Loucy (cell line): ENCODE measurements around the gene ENTPD1.
"Not testable (repeated sequence)": the region's sequence is repeated elsewhere in the genome, so short reads cannot be mapped to it uniquely, and the experiment has no call there.

Source experiments
- H2AFZ ChIP-seq: fragments of 200-600 bp; sonication (generic); 2 replicates; pipeline ENCODE4 v1.6.0; 2016; ENCODE audit warnings: antibody characterized with exemption, mild to moderate bottlenecking, low read length, moderate library complexity
- H3F3A ChIP-seq: fragments of 200-600 bp; 2 replicates; pipeline ENCODE4 v1.6.0; 2016; ENCODE audit warnings: antibody characterized with exemption, low read depth, mild to moderate bottlenecking
- H3K27me3 ChIP-seq: fragments of 200-600 bp; sonication (generic); 2 replicates; pipeline ENCODE4 v1.6.1; 2014; ENCODE audit warnings: low read length, mild to moderate bottlenecking; ENCODE audit not compliant: insufficient read depth, poor library complexity, severe bottlenecking
- H3K36me3 ChIP-seq: fragments of 200-600 bp; sonication (generic); 2 replicates; pipeline ENCODE4 v1.6.1; 2016; ENCODE audit warnings: low read length; ENCODE audit not compliant: insufficient read depth
- H3K4me1 ChIP-seq: fragments of 200-600 bp; sonication (generic); 2 replicates; pipeline ENCODE4 v1.5.1; 2014; ENCODE audit warnings: low read length, mild to moderate bottlenecking; ENCODE audit not compliant: insufficient read depth, poor library complexity, severe bottlenecking
- H3K4me2 ChIP-seq: fragments of 200-600 bp; sonication (generic); 2 replicates; pipeline ENCODE4 v1.6.0; 2014; ENCODE audit warnings: antibody characterized with exemption, low read length, low read depth, mild to moderate bottlenecking; ENCODE audit not compliant: poor library complexity, severe bottlenecking
- H3K4me3 ChIP-seq: fragments of 200-600 bp; sonication (generic); 2 replicates; pipeline ENCODE4 v1.5.1; 2014; ENCODE audit warnings: low read length, mild to moderate bottlenecking, mixed read lengths; ENCODE audit not compliant: poor library complexity, severe bottlenecking
- H3K79me2 ChIP-seq: fragments of 200-600 bp; sonication (generic); 2 replicates; pipeline ENCODE4 v1.6.1; 2014; ENCODE audit warnings: low read length; ENCODE audit not compliant: insufficient read depth
- H3K9ac ChIP-seq: fragments of 200-600 bp; sonication (generic); 2 replicates; pipeline ENCODE4 v1.6.0; 2014; ENCODE audit warnings: mild to moderate bottlenecking, low read depth, low read length, moderate library complexity; ENCODE audit not compliant: poor library complexity, severe bottlenecking
- H3K9me2 ChIP-seq: fragments of 200-600 bp; sonication (generic); replicated peaks from 2 replicates; pipeline ENCODE4 v1.6.1; 2016; ENCODE audit warnings: low read depth, low read length, mixed read lengths
- H3K9me3 ChIP-seq: fragments of 200-600 bp; sonication (generic); 2 replicates; pipeline ENCODE4 v1.6.1; 2014; ENCODE audit warnings: mild to moderate bottlenecking, antibody characterized with exemption, low read length, low read depth; ENCODE audit not compliant: insufficient read depth
- H4K20me1 ChIP-seq: fragments of 200-600 bp; sonication (generic); 2 replicates; pipeline ENCODE4 v1.6.0; 2014; ENCODE audit warnings: antibody characterized with exemption, low read length, mild to moderate bottlenecking; ENCODE audit not compliant: insufficient read depth, poor library complexity, severe bottlenecking
- CTCF ChIP-seq: fragments of 200-600 bp; sonication (generic); conservative IDR thresholded peaks from 2 replicates; pipeline ENCODE4 v1.5.1; 2014; ENCODE audit warnings: mild to moderate bottlenecking, antibody characterized with exemption, low read length
- EZH2phosphoT487 ChIP-seq: fragments of 200-600 bp; IDR thresholded peaks from 2 replicates; pipeline ENCODE4 v1.6.1; 2018; ENCODE audit warnings: antibody characterized with exemption, mild to moderate bottlenecking, moderate library complexity, borderline replicate concordance

Gene ENTPD1

GRCh38 chr10:95873139-95873538 lies 117.2 kb downstream of the ENTPD1 start:
- no peak overlapping the region for H2AFZ ChIP-seq
- no peaks in the 10 kb centered on the region for H3K27me3 ChIP-seq
- H3K4me3 ChIP-seq = no peak overlapping the region
- H3K9ac ChIP-seq = no peak overlapping the region
- H3K4me1 ChIP-seq = peaks cover 3% of the 10 kb centered on the region
- peaks cover 8% of the 10 kb centered on the region; the same call in 1 of the 2 replicates for H3K36me3 ChIP-seq
- TF ChIP-seq CTCF (no peak), EZH2phosphoT487 (no peak)
- H3K4me2 ChIP-seq = no peak overlapping the region
- H3K79me2 ChIP-seq = no peaks in the 10 kb centered on the region
- no peaks in the 10 kb centered on the region for H4K20me1 ChIP-seq
- H3K9me2 ChIP-seq = no peaks in the 10 kb centered on the region
- no peaks in the 10 kb centered on the region for H3F3A ChIP-seq
- H3K9me3 ChIP-seq = no peaks in the 10 kb centered on the region

GRCh38 chr10:95873651-95874050 lies 117.7 kb downstream of the ENTPD1 start:
- no peaks in the 10 kb centered on the region for H4K20me1 ChIP-seq
- H3K36me3 ChIP-seq = peaks cover 8% of the 10 kb centered on the region; the same call in 1 of the 2 replicates
- H3K9ac ChIP-seq = no peak overlapping the region
- H2AFZ ChIP-seq = no peak overlapping the region
- no peaks in the 10 kb centered on the region for H3K9me3 ChIP-seq
- H3K4me2 ChIP-seq = no peak overlapping the region
- no peaks in the 10 kb centered on the region for H3K79me2 ChIP-seq
- H3K9me2 ChIP-seq = no peaks in the 10 kb centered on the region
- no peak overlapping the region for H3K4me3 ChIP-seq
- TF ChIP-seq CTCF (no peak), EZH2phosphoT487 (no peak)
- no peaks in the 10 kb centered on the region for H3K27me3 ChIP-seq
- no peaks in the 10 kb centered on the region for H3F3A ChIP-seq
- H3K4me1 ChIP-seq = no peaks in the 10 kb centered on the region

- not testable (repeated sequence) for H3F3A ChIP-seq, H3K9me2 ChIP-seq, H3K9ac ChIP-seq, H3K4me3 ChIP-seq, H3K36me3 ChIP-seq, H3K27me3 ChIP-seq, H3K4me2 ChIP-seq, H3K79me2 ChIP-seq, H3K4me1 ChIP-seq, H2AFZ ChIP-seq, H3K9me3 ChIP-seq, H4K20me1 ChIP-seq
Measured at GRCh38 chr10:95874783-95875182, 118.8 kb downstream of the ENTPD1 start.

- Histone ChIP-seq H3K9me3 (no peaks in the 10 kb centered on the region), H3K9ac (no peak overlapping the region), H3K4me1 (no peaks in the 10 kb centered on the region), H3K9me2 (no peaks in the 10 kb centered on the region), H3F3A (no peaks in the 10 kb centered on the region), H4K20me1 (no peaks in the 10 kb centered on the region), H3K27me3 (no peaks in the 10 kb centered on the region), H3K79me2 (no peaks in the 10 kb centered on the region), H3K36me3 (peaks cover 8% of the 10 kb centered on the region; the same call in 1 of the 2 replicates), H2AFZ (no peak overlapping the region), H3K4me2 (no peak overlapping the region), H3K4me3 (no peak overlapping the region)
- TF ChIP-seq CTCF = no peak
- TF ChIP-seq EZH2phosphoT487 = no peak
Measured at GRCh38 chr10:95876756-95877155, 120.8 kb downstream of the ENTPD1 start.
